ENCODE measurements around the gene KIF22.

The KIF22 gene

DNA sequence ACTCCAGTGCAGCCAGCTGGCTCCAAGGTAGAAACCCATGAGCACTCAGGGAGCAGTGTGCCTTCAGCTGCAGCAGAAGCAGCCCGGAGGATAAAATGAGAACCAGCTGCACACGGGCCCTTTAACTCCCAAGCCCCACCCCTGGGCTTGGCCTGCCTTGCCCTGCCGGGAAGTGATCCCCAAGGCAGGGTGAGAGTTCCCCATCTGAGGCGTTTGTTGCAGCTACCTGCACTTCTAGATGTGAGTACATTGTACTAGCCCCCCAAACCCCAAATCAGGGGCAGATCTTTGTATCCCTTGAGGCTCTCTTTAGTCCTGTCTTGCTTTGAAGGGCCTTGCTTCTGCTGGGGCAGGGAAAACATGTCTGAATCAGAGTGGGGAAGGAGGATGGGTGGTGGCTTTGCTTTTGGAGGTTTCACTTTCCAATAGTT lies 29.7 kb downstream of the KIF22 start, which contains the start of gene MVP:
Gene MVP, plus strand, starts transcription at position 192 of the 431 bp plus-strand sequence. CDS start 10,088 bp downstream, outside the sequence.
- peak; percentile 70 for DNase-seq (ENCODE audit: low read depth)
- H3K4me3 ChIP-seq (ENCODE audit: low read length) = peak within 1 kb of the TSS; percentile 92
- TF ChIP-seq CTCF (IDR thresholded peaks at IDR 0.05; ENCODE audit: insufficient read depth, low read depth, low read length, missing control alignments) = no peak

DNA sequence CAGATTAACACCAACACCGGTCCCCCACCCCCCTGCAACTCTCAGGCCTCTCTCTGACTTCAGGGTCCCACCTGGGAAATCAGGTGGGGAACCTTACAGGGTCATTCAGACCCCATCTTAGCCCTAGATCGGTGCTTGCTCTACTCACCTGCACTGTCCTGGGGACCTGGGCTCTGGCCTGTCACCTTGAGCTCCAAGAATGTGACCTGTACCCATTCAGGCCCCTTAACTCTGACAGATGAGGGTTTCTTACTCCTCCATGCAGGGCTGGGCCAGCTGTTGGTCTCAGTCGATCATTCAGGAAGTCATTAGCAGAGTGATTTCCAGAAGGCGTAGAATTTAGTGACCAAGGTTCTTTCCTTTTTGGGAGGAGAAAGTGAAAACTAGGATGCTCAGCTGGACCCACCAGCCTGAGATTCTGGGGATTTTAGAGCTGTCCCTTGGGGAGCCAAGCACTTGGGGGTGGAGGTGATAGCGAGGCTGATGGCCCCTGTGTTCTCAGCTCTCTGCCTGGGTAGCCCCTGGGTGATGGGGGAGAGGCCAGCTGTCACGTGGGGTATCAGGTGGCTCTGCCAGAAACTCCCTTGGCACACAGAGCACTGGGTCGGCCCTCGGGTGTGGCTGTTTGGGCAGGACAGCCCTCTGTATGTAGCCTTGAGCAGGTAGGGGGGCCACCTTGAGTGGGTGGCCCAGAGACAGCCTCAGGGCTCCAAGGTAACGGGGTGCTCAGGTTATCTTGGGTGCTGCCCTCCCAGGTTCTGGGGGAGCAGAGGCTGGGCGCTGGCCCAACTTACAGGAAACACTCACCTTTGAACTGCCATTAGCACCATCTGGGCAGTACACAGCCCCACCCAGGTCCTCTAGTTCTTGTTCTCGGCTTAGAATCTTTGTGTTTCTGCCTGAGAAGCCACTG lies 30.4 kb downstream of the KIF22 start:
- peak; percentile 47 for DNase-seq (ENCODE audit: low read depth)
- no peak for TF ChIP-seq CTCF (IDR thresholded peaks at IDR 0.05; ENCODE audit: insufficient read depth, low read depth, low read length, missing control alignments)

GRCh38 chr16:29821643-29822115 lies 31.1 kb downstream of the KIF22 start:
- peak; percentile 78 for DNase-seq (ENCODE audit: low read depth)
- TF ChIP-seq CTCF (IDR thresholded peaks at IDR 0.05; ENCODE audit: insufficient read depth, low read depth, low read length, missing control alignments) = no peak

More for the DNA sequence above, 30.4 kb downstream of the KIF22 start:
- peak overlapping the region; percentile 92 for H3K4me3 ChIP-seq (ENCODE audit: low read length)

GRCh38 chr16:29824589-29825144 lies 34.1 kb downstream of the KIF22 start:
- H3K4me3 ChIP-seq (ENCODE audit: low read length) = no peak overlapping the region
- DNase-seq (ENCODE audit: low read depth) = peak; percentile 36
- TF ChIP-seq CTCF (IDR thresholded peaks at IDR 0.05; ENCODE audit: insufficient read depth, low read depth, low read length, missing control alignments) = no peak

More at GRCh38 chr16:29821643-29822115, 31.1 kb downstream of the KIF22 start:
- H3K4me3 ChIP-seq (ENCODE audit: low read length) = peak overlapping the region; percentile 92

- no peak for TF ChIP-seq CTCF (IDR thresholded peaks at IDR 0.05; ENCODE audit: insufficient read depth, low read depth, low read length, missing control alignments)
- no peak overlapping the region for H3K4me3 ChIP-seq (ENCODE audit: low read length)
- no peak for DNase-seq (ENCODE audit: low read depth)
Observed at GRCh38 chr16:29825145-29826044, 34.8 kb downstream of the KIF22 start.

- DNase-seq (ENCODE audit: low read depth) = no peak
- no peak overlapping the region for H3K4me3 ChIP-seq (ENCODE audit: low read length)
- no peak for TF ChIP-seq CTCF (IDR thresholded peaks at IDR 0.05; ENCODE audit: insufficient read depth, low read depth, low read length, missing control alignments)
Observed at GRCh38 chr16:29826342-29826695, 35.8 kb downstream of the KIF22 start.
